B cell (primary cell): ENCODE data around the gene HLA-DMA. TPM values are rescaled to one million over a fixed set of nuclear protein-coding genes. Genes with fewer than 3 reads are reported as not detected.
A peak's percentile ranks its signal among the peaks of the same experiment; 100 is the strongest.

Experiments
- ATAC-seq: fragments of 200-7000 bp; cut with Tn5 transposase; one replicate; pipeline ENCODE4 v1.10.0; 2021; ENCODE audit warnings: low read depth, mild to moderate bottlenecking, moderate number of reproducible peaks, moderate library complexity
- CTCF ChIA-PET: fragments of 350-600 bp; sonication (Branson Sonifier 250); formaldehyde crosslinking; loops from one replicate; lab custom pipeline; 2021; ENCODE audit warnings: antibody characterized with exemption, inconsistent platforms; lab: Charles Lee
- POLR2A ChIA-PET: fragments of 350-600 bp; sonication (Branson Sonifier 250); formaldehyde crosslinking; loops from one replicate; lab custom pipeline; 2021; ENCODE audit warnings: antibody characterized with exemption; lab: Charles Lee
- DNase-seq: peaks from one replicate; pipeline ENCODE4 v3.0.0; 2013
- H2AFZ ChIP-seq: 2 replicates; pipeline ENCODE4 v1.6.1; 2012; ENCODE audit warnings: mild to moderate bottlenecking, low read depth, low read length; ENCODE audit not compliant: insufficient read depth, poor library complexity, severe bottlenecking
- H3K27ac ChIP-seq, 2 donors: 1 replicate in 1 of 2; 2 replicates in 1 of 2; pipeline ENCODE4 v1.5.1; 2012 to 2013; ENCODE audit warnings: low read length in 2 of 2, mild to moderate bottlenecking in 2 of 2, moderate library complexity in 1 of 2
- H3K27me3 ChIP-seq, 4 experiments: fragments of 200-600 bp in 1 of 4; sonication (generic) in 1 of 4; replicated peaks in 1 of 4; 1 replicate in 2 of 4; 2 replicates in 2 of 4; pipeline versions ENCODE4 v1.6.1 to v1.7.0; 2013 to 2016; ENCODE audit warnings: low read length in 3 of 4, mild to moderate bottlenecking in 2 of 4, mixed read lengths in 1 of 4, moderate library complexity in 1 of 4; ENCODE audit not compliant: insufficient read depth in 4 of 4, control insufficient read depth in 3 of 4; ENCODE audit errors: control extremely low read depth in 1 of 4
- H3K36me3 ChIP-seq, 2 experiments: replicated peaks in 1 of 2; 1 replicate in 1 of 2; 2 replicates in 1 of 2; pipeline versions ENCODE4 v1.6.1 to v1.7.1; 2013; ENCODE audit warnings: low read length in 1 of 2; ENCODE audit not compliant: insufficient read depth in 2 of 2, control insufficient read depth in 1 of 2; ENCODE audit errors: control extremely low read depth in 1 of 2, extremely low read depth in 1 of 2
- H3K4me1 ChIP-seq, 2 donors: fragments of 200-600 bp in 1 of 2; sonication (generic) in 1 of 2; 1 replicate in 1 of 2; 2 replicates in 1 of 2; pipeline versions ENCODE4 v1.5.1 to v1.6.1; 2013 to 2017; ENCODE audit warnings: low read length in 2 of 2; ENCODE audit not compliant: control insufficient read depth in 2 of 2, insufficient read depth in 2 of 2
- H3K4me2 ChIP-seq: replicated peaks from 2 replicates; pipeline ENCODE3; 2012; ENCODE audit warnings: mild to moderate bottlenecking, low read depth, low read length; ENCODE audit not compliant: poor library complexity, severe bottlenecking
- H3K4me3 ChIP-seq, 5 experiments: fragments of 200-600 bp in 1 of 5; sonication (generic) in 1 of 5; 1 replicate in 3 of 5; 2 replicates in 2 of 5; pipeline versions ENCODE4 v1.5.1 to v1.7.0; 2011 to 2016; ENCODE audit warnings: low read length in 4 of 5, mild to moderate bottlenecking in 4 of 5, low read depth in 2 of 5, control low read depth in 1 of 5, moderate library complexity in 1 of 5; ENCODE audit not compliant: insufficient read depth in 1 of 5; ENCODE audit errors: control extremely low read depth in 1 of 5, extremely low read depth in 1 of 5
- H3K79me2 ChIP-seq: fragments of 200-600 bp; sonication (generic); one replicate; pipeline ENCODE4 v1.6.0; 2016; ENCODE audit warnings: low read length; ENCODE audit not compliant: control insufficient read depth, insufficient read depth
- H3K9ac ChIP-seq: fragments of 200-600 bp; sonication (generic); 2 replicates; pipeline ENCODE4 v1.6.1; 2017; ENCODE audit warnings: mild to moderate bottlenecking, low read length, moderate library complexity
- H3K9me3 ChIP-seq, 3 donors: one replicate each; pipeline versions ENCODE4 v1.6.1 to v1.7.1; 2013; ENCODE audit warnings: low read length in 2 of 3; ENCODE audit not compliant: control insufficient read depth in 2 of 3, insufficient read depth in 1 of 3; ENCODE audit errors: control extremely low read depth in 1 of 3
- H4K20me1 ChIP-seq: 2 replicates; pipeline ENCODE4 v1.6.0; 2012; ENCODE audit warnings: mild to moderate bottlenecking, low read length; ENCODE audit not compliant: insufficient read depth, control insufficient read depth, poor library complexity, severe bottlenecking
- H3K27ac Mint-ChIP-seq: one replicate; pipeline ENCODE4 v1.8.0; 2021; ENCODE audit warnings: mixed read lengths
- H3K27me3 Mint-ChIP-seq: one replicate; pipeline ENCODE4 v1.8.0; 2021; ENCODE audit warnings: mixed read lengths
- H3K4me1 Mint-ChIP-seq: one replicate; pipeline ENCODE4 v1.8.0; 2021; ENCODE audit warnings: mixed read lengths
- H3K4me3 Mint-ChIP-seq: one replicate; pipeline ENCODE4 v1.8.0; 2021; ENCODE audit warnings: mixed read lengths
- H3K9me3 Mint-ChIP-seq: one replicate; pipeline ENCODE4 v1.8.0; 2022; ENCODE audit warnings: mixed read lengths; ENCODE audit not compliant: insufficient read depth
- EZH2 ChIP-seq: IDR thresholded peaks from 2 replicates; pipeline ENCODE4 v1.6.1; 2012; ENCODE audit warnings: borderline replicate concordance, low read depth, mild to moderate bottlenecking, moderate library complexity, low read length; ENCODE audit not compliant: insufficient read depth, poor library complexity, severe bottlenecking
- WGBS: methylation state at CpG from one replicate; pipeline ENCODE4 v1.1.5; 2013; ENCODE audit warnings: missing lambda C conversion rate; ENCODE audit not compliant: insufficient coverage; 5-methylcytosine and 5-hydroxymethylcytosine counted together
- intact Hi-C: fragments of 100-400 bp; cut with micrococcal nuclease; formaldehyde crosslinking; loops from one replicate; pipeline ENCODE4 v1.10.0; 2022
- polyA plus RNA-seq: library from polyadenylated mRNA; depleted of rRNA; stranded (reverse); fragments of >200 nt; gene quantifications from 2 replicates; pipeline ENCODE4 v1.2.3, GENCODE V29; 2012
- total RNA-seq, 2 donors: library from RNA; stranded (reverse); fragments of 120-200 nt in 1 of 2; gene quantifications; 1 replicate in 1 of 2; 2 replicates in 1 of 2; pipeline versions ENCODE4 v1.2.3 to v1.2.4, GENCODE V29; 2013 to 2022
- TF ChIP-seq, protein P1 (sequence below): fragments of 200-600 bp; IDR thresholded peaks from one replicate; pipeline ENCODE4 v1.8.0; 2022; ENCODE audit warnings: antibody characterized with exemption, mild to moderate bottlenecking

HLA-DMA gene
- total and polyA plus RNA-seq, 2 donors (not counting 1 experiment from before 2014, with no cell fraction given) = 558 to 925 TPM

DNA sequence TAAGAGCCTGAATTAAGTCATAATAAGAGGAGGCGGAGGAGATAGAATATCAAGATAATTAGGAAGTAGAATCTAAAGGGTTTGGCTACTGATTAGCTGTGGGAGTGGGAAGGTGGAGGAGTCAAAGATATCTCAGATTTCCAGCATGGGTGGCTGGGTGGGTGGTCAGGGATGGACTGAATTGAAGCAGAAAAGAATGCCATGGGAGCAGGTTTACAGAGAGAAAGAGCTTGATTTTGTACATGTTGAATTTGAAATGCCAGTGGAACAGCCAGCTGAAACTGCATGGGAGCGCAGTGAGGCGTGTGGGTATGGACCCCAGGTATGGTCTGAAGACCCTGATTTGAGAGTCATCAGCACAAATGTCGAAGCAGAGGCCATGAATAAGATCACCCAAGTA, 1.4 kb upstream of the HLA-DMA start:
- no peak for TF ChIP-seq EZH2
- TF ChIP-seq, protein P1, sequence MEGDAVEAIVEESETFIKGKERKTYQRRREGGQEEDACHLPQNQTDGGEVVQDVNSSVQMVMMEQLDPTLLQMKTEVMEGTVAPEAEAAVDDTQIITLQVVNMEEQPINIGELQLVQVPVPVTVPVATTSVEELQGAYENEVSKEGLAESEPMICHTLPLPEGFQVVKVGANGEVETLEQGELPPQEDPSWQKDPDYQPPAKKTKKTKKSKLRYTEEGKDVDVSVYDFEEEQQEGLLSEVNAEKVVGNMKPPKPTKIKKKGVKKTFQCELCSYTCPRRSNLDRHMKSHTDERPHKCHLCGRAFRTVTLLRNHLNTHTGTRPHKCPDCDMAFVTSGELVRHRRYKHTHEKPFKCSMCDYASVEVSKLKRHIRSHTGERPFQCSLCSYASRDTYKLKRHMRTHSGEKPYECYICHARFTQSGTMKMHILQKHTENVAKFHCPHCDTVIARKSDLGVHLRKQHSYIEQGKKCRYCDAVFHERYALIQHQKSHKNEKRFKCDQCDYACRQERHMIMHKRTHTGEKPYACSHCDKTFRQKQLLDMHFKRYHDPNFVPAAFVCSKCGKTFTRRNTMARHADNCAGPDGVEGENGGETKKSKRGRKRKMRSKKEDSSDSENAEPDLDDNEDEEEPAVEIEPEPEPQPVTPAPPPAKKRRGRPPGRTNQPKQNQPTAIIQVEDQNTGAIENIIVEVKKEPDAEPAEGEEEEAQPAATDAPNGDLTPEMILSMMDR = no peak
- peak overlapping the region; percentile 89 for H3K9ac ChIP-seq
- peak overlapping the region; percentile 81 for H3K4me2 ChIP-seq
- Mint-ChIP-seq H3K9me3 (no peaks in the 10 kb centered on the region), H3K27ac (peak overlapping the region; percentile 98), H3K27me3 (no peaks in the 10 kb centered on the region), H3K4me1 (peaks cover 73% of the 10 kb centered on the region), H3K4me3 (peak overlapping the region; percentile 96)
- POLR2A ChIA-PET = interaction anchor here (1.0 to 10.7 kb wide), 8 partner anchors 12 to 110 kb away, joined by 3 to 349 read pairs (median 10); partner anchors contain the start of genes BRD2, HLA-DMB and PSMB8
- H3K27ac ChIP-seq = peak overlapping the region; percentile 27 to 91
- H3K79me2 ChIP-seq = peaks cover 89% of the 10 kb centered on the region
- peaks cover 0 to 18% of the 10 kb centered on the region in 2 experiments for H3K36me3 ChIP-seq
- no peak for ATAC-seq
- H3K9me3 ChIP-seq = no peaks in the 10 kb centered on the region
- peak overlapping the region in 1 of 5 experiments; percentile 98 for H3K4me3 ChIP-seq
- intact Hi-C loops = no loop called here
- no peak for DNase-seq
- no peaks in the 10 kb centered on the region for H3K27me3 ChIP-seq
- CTCF ChIA-PET = interaction anchor here (0.7 to 13.5 kb wide), 12 partner anchors 17 to 195 kb away, joined by 3 to 822 read pairs (median 18); partner anchors contain the start of genes BRD2, HLA-DMB, PSMB9 and TAP1
- no peaks in the 10 kb centered on the region for H4K20me1 ChIP-seq
- H2AFZ ChIP-seq = peak overlapping the region; percentile 4
- H3K4me1 ChIP-seq = peaks cover 58 to 72% of the 10 kb centered on the region in 2 donors
- 48% methylated on average over 4 of the region's 4 CpGs for WGBS

DNA sequence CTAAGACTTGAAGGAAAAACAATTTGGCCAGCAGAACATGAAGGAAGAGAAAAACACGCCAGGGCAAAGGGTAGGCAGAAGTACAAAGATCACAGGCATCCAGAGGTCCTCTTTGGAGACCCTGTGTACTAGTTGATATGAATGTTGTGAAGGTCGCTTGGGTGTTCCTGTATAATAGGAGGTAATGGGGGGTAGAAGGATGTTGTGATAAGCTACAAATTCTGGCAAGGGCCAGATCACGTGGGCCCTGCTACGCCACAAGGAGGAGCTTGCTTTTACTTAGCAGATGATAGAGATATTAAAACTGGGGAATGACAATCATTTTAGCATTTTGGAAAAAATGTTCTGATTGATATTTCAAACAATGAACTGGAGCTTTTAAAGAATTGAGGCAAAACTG, 878 bp upstream of the HLA-DMA start:
- peaks cover 94% of the 10 kb centered on the region for H3K79me2 ChIP-seq
- intact Hi-C loops = loop anchor here (1.0 to 2.0 kb wide), 6 partner anchors 12 to 69 kb away; partner anchors contain the start of gene HLA-DMB
- H3K9me3 ChIP-seq = no peaks in the 10 kb centered on the region
- peak overlapping the region in 2 of 5 experiments; percentile 93 to 98 for H3K4me3 ChIP-seq
- Mint-ChIP-seq H3K9me3 (no peaks in the 10 kb centered on the region), H3K27ac (peak overlapping the region; percentile 98), H3K27me3 (no peaks in the 10 kb centered on the region), H3K4me1 (peaks cover 78% of the 10 kb centered on the region), H3K4me3 (peak overlapping the region; percentile 96)
- ATAC-seq (no peak), DNase-seq (no peak)
- peaks cover 0 to 23% of the 10 kb centered on the region in 2 experiments for H3K36me3 ChIP-seq
- TF ChIP-seq EZH2 = no peak
- TF ChIP-seq, protein P1 = no peak
- ChIA-PET CTCF (interaction anchor here (0.6 to 13.5 kb wide), 17 partner anchors 16 to 195 kb away, joined by 3 to 822 read pairs (median 7); partner anchors contain the start of genes BRD2, HLA-DMB, PSMB9 and TAP1), POLR2A (interaction anchor here (1.0 to 10.7 kb wide), 14 partner anchors 10 to 115 kb away, joined by 3 to 349 read pairs (median 8); partner anchors contain the start of genes BRD2, HLA-DMB, PSMB8 and PSMB9)
- H2AFZ ChIP-seq = peak overlapping the region; percentile 4
- peaks cover 63 to 77% of the 10 kb centered on the region in 2 donors for H3K4me1 ChIP-seq
- H3K27me3 ChIP-seq = no peaks in the 10 kb centered on the region
- peak overlapping the region; percentile 91 to 92 for H3K27ac ChIP-seq
- 76% methylated on average over 4 of the region's 4 CpGs for WGBS
- H3K9ac ChIP-seq = peak overlapping the region; percentile 89
- H3K4me2 ChIP-seq = peak overlapping the region; percentile 81
- no peaks in the 10 kb centered on the region for H4K20me1 ChIP-seq
